Stimulated activated CD4-positive, alpha-beta T cell treated with anti-CD3 and anti-CD28 coated beads, Interleukin-12 subunit alpha, Interleukin-12 subunit beta, amount 100 ng/mL, for 24 hours (primary cell): ENCODE data around the gene CACNA1I.

Experiments
- DNase-seq, 2 experiments: peaks; one replicate each; pipeline ENCODE4 v3.0.0-alpha.2; 2020; ENCODE audit warnings: low read depth in 2 of 2

Gene CACNA1I

GRCh38 chr22:39693943-39694500, 123.5 kb downstream of the CACNA1I start:
- DNase-seq: no peak

GRCh38 chr22:39697790-39698430, 127.4 kb downstream of the CACNA1I start:
- no peak for DNase-seq

GRCh38 chr22:39699631-39700360, 129.2 kb downstream of the CACNA1I start:
- no peak for DNase-seq

- DNase-seq: no peak
These were observed 130.0 kb downstream of the CACNA1I start for GRCh38 chr22:39700565-39700964.

- no peak for DNase-seq
These were observed 132.5 kb downstream of the CACNA1I start for GRCh38 chr22:39703091-39703490.

GRCh38 chr22:39703928-39704639, 133.5 kb downstream of the CACNA1I start:
- DNase-seq: no peak

- no peak for DNase-seq
These were observed 134.8 kb downstream of the CACNA1I start for GRCh38 chr22:39705386-39705785.

GRCh38 chr22:39706376-39707140, 136.0 kb downstream of the CACNA1I start:
- DNase-seq: no peak

GRCh38 chr22:39707351-39707750, 136.8 kb downstream of the CACNA1I start:
- DNase-seq: no peak

- DNase-seq: no peak
These were observed 137.3 kb downstream of the CACNA1I start for GRCh38 chr22:39707816-39708215.

- DNase-seq: no peak
These were observed 140.0 kb downstream of the CACNA1I start for GRCh38 chr22:39710380-39711150.

GRCh38 chr22:39712081-39712480, 141.5 kb downstream of the CACNA1I start:
- no peak for DNase-seq

- no peak for DNase-seq
These were observed 142.4 kb downstream of the CACNA1I start for GRCh38 chr22:39712751-39713525.

- no peak for DNase-seq
These were observed 143.3 kb downstream of the CACNA1I start for GRCh38 chr22:39713799-39714290.

- DNase-seq: no peak
These were observed 143.8 kb downstream of the CACNA1I start for GRCh38 chr22:39714321-39714720.

- no peak for DNase-seq
These were observed 145.4 kb downstream of the CACNA1I start for GRCh38 chr22:39715778-39716495.

- no peak for DNase-seq
These were observed 146.0 kb downstream of the CACNA1I start for GRCh38 chr22:39716534-39716933.

- no peak for DNase-seq
These were observed 146.5 kb downstream of the CACNA1I start for GRCh38 chr22:39717099-39717498.

GRCh38 chr22:39718206-39718605, 147.7 kb downstream of the CACNA1I start:
- no peak for DNase-seq
